Fibroblast of villous mesenchyme (primary cell): ENCODE measurements around the gene GSPT1. TPM values are rescaled to one million over a fixed set of nuclear protein-coding genes. Genes with fewer than 3 reads are reported as not detected.
"Not testable (repeated sequence)": the region's sequence is repeated elsewhere in the genome, so short reads cannot be mapped to it uniquely, and the experiment has no call there.

ENCODE experiments used
- DNase-seq: peaks from one replicate; pipeline ENCODE4 v3.0.0-alpha.2; 2010; ENCODE audit warnings: low read depth
- H3K4me3 ChIP-seq: 2 replicates; pipeline ENCODE4 v1.5.1; 2011; ENCODE audit warnings: low read depth, mild to moderate bottlenecking, low read length
- CTCF ChIP-seq: IDR thresholded peaks from 2 replicates; pipeline ENCODE4 v1.5.1; 2012; ENCODE audit warnings: low read depth, mild to moderate bottlenecking, low read length; ENCODE audit not compliant: insufficient read depth
- total RNA-seq: library from RNA; depleted of rRNA; stranded (reverse); fragments of >200 nt; gene quantifications from 2 replicates; pipeline ENCODE4 v1.2.3, GENCODE V29; 2012

Gene GSPT1
- total RNA-seq, 1 donor: 170 TPM

GRCh38 chr16:11841026-11841425 is 74.7 kb downstream of the GSPT1 start:
- DNase-seq: no peak
- H3K4me3 ChIP-seq: no peak overlapping the region
- no peak for TF ChIP-seq CTCF

DNA sequence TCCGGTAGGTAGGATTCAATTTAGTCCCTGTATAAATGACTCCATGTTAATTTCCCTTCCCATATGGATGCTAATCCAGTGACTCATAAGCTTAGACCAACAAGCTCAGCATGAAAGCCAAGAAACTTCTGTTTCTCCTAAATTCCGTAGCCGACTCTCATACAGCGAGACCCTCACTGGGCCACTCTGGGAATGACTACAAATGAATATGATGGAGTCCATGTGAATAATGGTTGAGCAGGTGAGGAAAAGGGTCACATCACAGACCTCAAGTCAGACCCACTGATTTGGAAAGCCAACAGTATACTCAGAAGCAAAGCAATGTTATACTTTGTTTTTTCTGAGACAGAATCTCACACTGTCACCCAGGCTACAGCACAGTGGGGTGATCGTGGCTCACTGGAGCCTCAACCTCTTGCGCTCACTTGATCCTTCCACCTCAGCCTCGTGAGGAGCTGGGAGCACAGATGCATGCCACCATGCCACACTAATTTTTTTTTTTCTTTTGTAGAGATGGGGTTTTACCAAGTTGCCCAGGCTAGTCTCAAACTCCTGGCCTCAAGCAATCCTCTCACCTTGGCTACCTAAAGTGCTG is 79.0 kb downstream of the GSPT1 start:
- peak; percentile 71 for DNase-seq
- no peak for TF ChIP-seq CTCF
- no peak overlapping the region for H3K4me3 ChIP-seq

DNA sequence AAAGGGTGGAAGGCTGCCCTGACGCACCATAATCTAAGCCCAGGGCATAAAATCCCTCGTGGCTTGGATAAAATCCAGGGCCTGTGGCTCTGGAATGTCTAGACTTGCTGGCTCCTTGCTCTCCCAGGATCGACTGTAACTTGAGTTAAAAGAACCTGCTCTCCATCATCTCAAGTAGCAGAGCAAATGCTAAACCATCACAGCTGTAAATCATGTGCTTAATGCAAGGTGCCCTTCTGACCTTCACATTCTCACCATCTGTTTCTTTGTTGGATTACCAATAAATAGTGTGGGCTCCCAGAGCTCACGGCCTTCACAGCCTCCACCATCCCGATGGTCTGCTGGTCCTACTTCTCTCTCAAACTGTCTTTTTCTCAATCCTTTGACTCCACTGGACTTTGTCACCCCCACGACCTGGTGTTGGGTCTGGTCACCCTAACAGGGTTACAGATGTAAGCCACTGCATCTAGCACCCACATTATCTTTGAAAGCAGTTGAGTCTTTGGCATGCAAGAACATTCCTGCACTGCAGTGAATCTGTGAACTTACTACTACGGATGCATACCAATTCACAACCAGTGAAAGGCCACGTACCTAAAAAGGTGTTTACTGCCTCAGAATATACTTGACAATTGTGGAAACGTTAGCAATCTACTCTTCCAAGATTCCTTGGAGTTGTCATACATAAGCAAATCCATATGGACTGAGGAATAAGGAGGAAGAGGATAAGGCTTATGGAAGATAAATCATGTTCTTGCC is 79.7 kb downstream of the GSPT1 start:
- peak; percentile 93 for DNase-seq
- no peak overlapping the region for H3K4me3 ChIP-seq
- TF ChIP-seq CTCF: no peak

DNA sequence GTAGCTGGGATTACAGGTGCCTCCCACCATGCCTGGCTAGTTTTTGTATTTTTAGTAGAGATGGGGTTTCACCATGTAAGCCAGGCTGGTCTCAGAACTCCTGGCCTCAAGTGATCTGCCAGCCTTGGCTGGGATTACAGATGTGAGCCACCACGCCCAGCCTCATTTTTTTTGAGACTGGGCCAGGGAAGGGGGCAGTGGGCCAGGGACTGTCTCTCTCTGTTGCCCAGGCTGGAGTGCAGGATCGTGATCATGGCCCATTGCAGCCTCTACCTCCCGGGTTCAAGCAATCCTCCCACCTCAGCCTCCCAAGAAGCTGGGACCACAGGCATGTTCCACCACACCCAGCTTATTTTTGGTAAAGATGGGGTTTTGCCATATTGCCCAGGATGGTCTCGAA is 80.4 kb downstream of the GSPT1 start:
- no peak overlapping the region for H3K4me3 ChIP-seq

GRCh38 chr16:11833951-11834695 is 81.6 kb downstream of the GSPT1 start:
- H3K4me3 ChIP-seq: no peak overlapping the region
- no peak for TF ChIP-seq CTCF
- DNase-seq: peak; percentile 95

More for the DNA sequence above, 80.4 kb downstream of the GSPT1 start:
- DNase-seq: no peak
- no peak for TF ChIP-seq CTCF

DNA sequence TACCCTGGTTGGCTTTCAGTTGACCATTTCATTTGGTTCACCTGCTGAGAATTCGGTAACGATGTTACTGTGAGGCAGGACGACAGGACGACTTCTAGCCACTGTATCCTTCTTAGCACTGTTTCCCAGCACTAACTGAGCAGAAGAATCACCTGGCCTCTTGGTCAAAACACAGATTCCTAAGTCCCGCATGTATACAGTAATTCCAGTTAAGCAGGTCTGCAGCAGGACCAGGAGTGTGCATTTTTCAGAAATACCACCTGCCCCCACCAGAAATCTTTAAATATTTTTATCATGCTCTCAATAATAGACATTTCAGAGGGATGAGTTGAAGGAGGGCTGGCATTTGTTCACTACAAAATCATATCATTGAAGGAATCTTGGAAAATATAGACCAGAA is 87.1 kb downstream of the GSPT1 start:
- no peak overlapping the region for H3K4me3 ChIP-seq
- TF ChIP-seq CTCF: no peak
- DNase-seq: no peak

GRCh38 chr16:11825520-11826165 is 90.1 kb downstream of the GSPT1 start:
- not testable (repeated sequence) for DNase-seq, H3K4me3 ChIP-seq
